GM06990 (cell line): ENCODE data around the gene CTNNA2.
A peak's percentile ranks its signal among the peaks of the same experiment; 100 is the strongest.

ENCODE experiments used
- DNase-seq: peaks from one replicate; pipeline ENCODE4 v3.0.0-alpha.2; 2011; ENCODE audit not compliant: insufficient read length; ENCODE audit errors: extremely low read depth
- H3K27me3 ChIP-seq: replicated peaks from 2 replicates; pipeline ENCODE4 v1.6.0; 2011; ENCODE audit warnings: low read length; ENCODE audit not compliant: control insufficient read depth, insufficient read depth
- H3K36me3 ChIP-seq: 2 replicates; pipeline ENCODE4 v1.5.1; 2011; ENCODE audit warnings: low read length; ENCODE audit not compliant: control insufficient read depth, insufficient read depth
- H3K4me3 ChIP-seq: replicated peaks from 2 replicates; pipeline ENCODE4 v1.5.1; 2011; ENCODE audit warnings: low read depth, mild to moderate bottlenecking, control low read depth, low read length
- TF ChIP-seq, protein P1 (sequence below): IDR thresholded peaks from 2 replicates; pipeline ENCODE4 v1.5.1; 2011; ENCODE audit warnings: low read length, control low read depth, mild to moderate bottlenecking, inconsistent platforms; ENCODE audit not compliant: insufficient read depth, poor library complexity, severe bottlenecking

Gene CTNNA2

DNA sequence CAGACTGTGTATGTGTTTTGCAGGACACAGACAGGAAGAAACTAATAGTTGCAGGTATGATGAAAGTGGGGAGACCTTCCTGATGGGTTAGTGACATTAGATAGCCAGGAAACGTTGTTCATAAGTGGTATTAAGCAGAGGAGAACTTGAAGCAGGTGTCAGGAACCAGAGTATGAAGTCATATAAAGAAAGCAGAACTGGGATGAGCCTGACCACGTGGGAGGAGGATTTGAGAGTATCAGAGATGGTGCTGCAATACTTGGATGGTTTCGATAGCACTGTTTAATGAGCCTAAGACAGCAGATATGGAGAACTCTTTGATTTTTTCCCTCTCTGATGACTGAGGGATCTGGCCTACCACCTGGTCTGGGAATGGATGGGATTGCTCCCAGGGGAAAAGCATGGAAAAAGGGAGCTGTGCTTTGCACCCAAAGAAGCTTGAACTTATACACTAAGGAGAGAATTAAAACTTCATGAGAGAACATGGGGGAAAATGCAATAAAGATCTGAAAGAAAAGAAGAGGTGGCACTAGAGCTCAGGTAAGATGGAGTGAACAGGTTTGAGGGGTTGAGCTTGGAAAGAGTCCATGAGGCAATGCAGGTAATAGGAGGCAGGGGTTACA is 1017.7 kb downstream of the CTNNA2 start:
- TF ChIP-seq, protein P1, sequence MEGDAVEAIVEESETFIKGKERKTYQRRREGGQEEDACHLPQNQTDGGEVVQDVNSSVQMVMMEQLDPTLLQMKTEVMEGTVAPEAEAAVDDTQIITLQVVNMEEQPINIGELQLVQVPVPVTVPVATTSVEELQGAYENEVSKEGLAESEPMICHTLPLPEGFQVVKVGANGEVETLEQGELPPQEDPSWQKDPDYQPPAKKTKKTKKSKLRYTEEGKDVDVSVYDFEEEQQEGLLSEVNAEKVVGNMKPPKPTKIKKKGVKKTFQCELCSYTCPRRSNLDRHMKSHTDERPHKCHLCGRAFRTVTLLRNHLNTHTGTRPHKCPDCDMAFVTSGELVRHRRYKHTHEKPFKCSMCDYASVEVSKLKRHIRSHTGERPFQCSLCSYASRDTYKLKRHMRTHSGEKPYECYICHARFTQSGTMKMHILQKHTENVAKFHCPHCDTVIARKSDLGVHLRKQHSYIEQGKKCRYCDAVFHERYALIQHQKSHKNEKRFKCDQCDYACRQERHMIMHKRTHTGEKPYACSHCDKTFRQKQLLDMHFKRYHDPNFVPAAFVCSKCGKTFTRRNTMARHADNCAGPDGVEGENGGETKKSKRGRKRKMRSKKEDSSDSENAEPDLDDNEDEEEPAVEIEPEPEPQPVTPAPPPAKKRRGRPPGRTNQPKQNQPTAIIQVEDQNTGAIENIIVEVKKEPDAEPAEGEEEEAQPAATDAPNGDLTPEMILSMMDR: no peak
- H3K4me3 ChIP-seq: no peak overlapping the region
- no peaks in the 10 kb centered on the region for H3K36me3 ChIP-seq
- no peaks in the 10 kb centered on the region for H3K27me3 ChIP-seq
- peak; percentile 41 for DNase-seq

DNA sequence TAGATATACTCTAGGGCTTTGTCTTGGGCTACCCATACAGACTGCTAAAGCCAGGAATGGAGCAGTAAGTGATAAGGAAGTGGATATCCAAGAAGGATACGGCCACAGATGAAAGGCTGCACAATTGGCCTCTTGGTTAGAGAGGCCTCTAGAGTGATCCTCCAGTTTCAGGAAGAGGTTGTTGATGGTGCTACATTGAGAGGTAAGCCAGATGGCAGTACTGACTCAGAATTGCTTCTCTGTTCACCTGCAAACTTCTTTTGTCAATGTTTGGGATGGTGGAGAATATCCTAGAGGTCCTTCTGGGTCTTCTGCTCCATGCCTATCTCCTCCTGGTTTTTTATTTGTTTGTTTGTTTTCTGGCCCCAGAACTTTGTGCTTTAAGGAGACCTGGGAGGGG is 1018.5 kb downstream of the CTNNA2 start:
- Histone ChIP-seq H3K4me3 (no peak overlapping the region), H3K36me3 (no peaks in the 10 kb centered on the region), H3K27me3 (no peaks in the 10 kb centered on the region)
- no peak for DNase-seq
- TF ChIP-seq, protein P1: no peak

DNA sequence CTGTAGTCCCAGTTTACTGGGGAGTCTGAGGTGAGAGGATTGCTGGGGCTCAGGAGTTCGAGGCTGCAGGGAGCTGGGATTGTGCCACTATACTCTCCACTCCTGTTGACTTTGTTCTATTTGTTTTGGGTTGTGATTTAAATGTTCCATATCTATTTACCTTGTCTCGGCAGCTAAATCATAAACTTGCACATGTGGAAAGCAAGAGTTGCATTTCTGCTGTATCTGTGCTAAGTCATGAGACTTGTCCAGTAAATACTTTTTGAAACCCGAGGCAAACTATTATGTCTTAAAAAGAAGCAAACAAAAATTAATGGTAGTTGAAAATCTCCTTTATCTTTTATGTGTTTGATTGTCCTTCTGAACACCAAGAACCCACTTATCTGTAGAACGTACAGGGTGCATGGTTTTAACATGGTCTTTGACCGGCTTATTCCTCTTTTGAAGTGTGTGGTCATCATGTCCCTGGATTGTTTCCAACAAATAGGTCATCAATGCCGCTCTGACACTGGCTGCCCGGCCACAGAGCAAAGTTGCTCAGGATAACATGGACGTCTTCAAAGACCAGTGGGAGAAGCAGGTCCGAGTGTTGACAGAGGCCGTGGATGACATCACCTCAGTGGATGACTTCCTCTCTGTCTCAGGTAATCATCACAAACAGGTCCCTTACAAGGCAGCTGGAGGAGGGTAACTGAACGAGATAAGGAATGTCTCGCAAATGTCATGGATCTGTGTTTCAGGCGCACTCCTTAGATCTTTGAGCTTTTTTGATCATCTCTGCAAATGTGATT is 1032.8 kb downstream of the CTNNA2 start:
- H3K27me3 ChIP-seq: no peaks in the 10 kb centered on the region
- no peak for DNase-seq
- TF ChIP-seq, protein P1: no peak
- H3K36me3 ChIP-seq: no peaks in the 10 kb centered on the region
- H3K4me3 ChIP-seq: no peak overlapping the region

DNA sequence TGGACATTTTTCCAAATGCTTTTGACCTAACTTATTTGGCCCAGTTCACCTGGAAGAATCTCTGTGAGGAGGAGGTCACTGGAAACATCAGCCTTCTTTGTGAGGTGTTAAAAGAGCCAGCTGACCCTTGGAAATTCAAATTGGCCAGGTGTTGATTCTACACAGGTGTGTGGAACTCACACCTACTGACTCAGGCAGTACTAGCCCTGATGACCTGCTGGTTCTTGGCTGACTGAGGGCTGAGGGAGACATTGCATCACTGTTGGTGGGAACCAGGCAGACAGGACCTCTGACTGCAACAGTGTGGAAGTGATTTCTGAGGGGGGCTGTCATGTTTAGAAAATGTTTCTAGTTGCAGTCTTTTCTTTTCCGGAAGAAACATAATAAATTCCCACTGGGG is 1033.9 kb downstream of the CTNNA2 start:
- Histone ChIP-seq H3K27me3 (no peaks in the 10 kb centered on the region), H3K36me3 (no peaks in the 10 kb centered on the region), H3K4me3 (no peak overlapping the region)
- TF ChIP-seq, protein P1: no peak
- no peak for DNase-seq

DNA sequence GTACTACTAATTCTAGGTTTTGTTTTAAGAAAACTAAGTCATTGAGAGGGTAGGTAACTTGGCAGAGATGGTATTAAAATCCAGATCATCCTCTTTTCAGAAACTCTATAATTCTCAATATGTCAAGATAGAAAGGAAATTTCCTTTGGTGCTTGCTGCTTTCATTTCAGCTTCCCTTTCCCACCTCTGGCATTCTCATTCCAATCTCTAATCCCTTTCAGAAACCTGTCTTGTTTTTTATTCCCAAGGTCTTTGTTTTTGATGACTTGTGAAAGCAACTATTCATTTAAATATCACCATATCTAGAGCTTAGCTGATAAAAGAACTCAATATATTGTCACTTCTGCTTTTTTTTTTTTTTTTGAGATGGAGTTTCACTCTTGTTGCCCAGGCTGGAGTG is 1034.5 kb downstream of the CTNNA2 start:
- DNase-seq: no peak
- TF ChIP-seq, protein P1: no peak
- Histone ChIP-seq H3K4me3 (no peak overlapping the region), H3K36me3 (no peaks in the 10 kb centered on the region), H3K27me3 (no peaks in the 10 kb centered on the region)
